ENCODE measurements around the gene CLCF1.

The CLCF1 gene

GRCh38 chr11:67379061-67380058 lies 6.0 kb upstream of the CLCF1 start:
- no peak for ATAC-seq (ENCODE audit: low read depth)
- Mint-ChIP-seq H3K9me3 (no peaks in the 10 kb centered on the region), H3K4me1 (peaks cover 24% of the 10 kb centered on the region), H3K4me3 (no peak overlapping the region), H3K27me3 (no peaks in the 10 kb centered on the region), H3K36me3 (no peaks in the 10 kb centered on the region), H3K27ac (no peak overlapping the region)
- no peak for DNase-seq (ENCODE audit: low spot score in 2 of 2)

- Mint-ChIP-seq H3K4me1 (peaks cover 24% of the 10 kb centered on the region), H3K27me3 (no peaks in the 10 kb centered on the region), H3K27ac (no peak overlapping the region), H3K9me3 (no peaks in the 10 kb centered on the region), H3K4me3 (no peak overlapping the region), H3K36me3 (peaks cover under 1% of the 10 kb centered on the region)
- DNase-seq (ENCODE audit: low spot score in 2 of 2) (no peak), ATAC-seq (ENCODE audit: low read depth) (no peak)
Observed at GRCh38 chr11:67378544-67378943, 5.1 kb upstream of the CLCF1 start.

GRCh38 chr11:67376873-67377808 lies 3.7 kb upstream of the CLCF1 start:
- peaks cover 20% of the 10 kb centered on the region for H3K4me1 Mint-ChIP-seq
- no peak for DNase-seq (ENCODE audit: low spot score in 2 of 2)
- no peaks in the 10 kb centered on the region for H3K9me3 Mint-ChIP-seq
- ATAC-seq (ENCODE audit: low read depth): no peak
- peak overlapping the region; percentile 71 for H3K27ac Mint-ChIP-seq
- peaks cover 2% of the 10 kb centered on the region for H3K36me3 Mint-ChIP-seq
- H3K27me3 Mint-ChIP-seq: no peaks in the 10 kb centered on the region
- no peak overlapping the region for H3K4me3 Mint-ChIP-seq

- Mint-ChIP-seq H3K4me1 (peaks cover 23% of the 10 kb centered on the region), H3K27me3 (no peaks in the 10 kb centered on the region), H3K9me3 (no peaks in the 10 kb centered on the region), H3K27ac (peak overlapping the region; percentile 53), H3K4me3 (no peak overlapping the region), H3K36me3 (peaks cover 8% of the 10 kb centered on the region)
- DNase-seq (ENCODE audit: low spot score in 2 of 2) (no peak), ATAC-seq (ENCODE audit: low read depth) (no peak)
Observed at GRCh38 chr11:67376063-67376820, 2.8 kb upstream of the CLCF1 start.

GRCh38 chr11:67375320-67376055 lies 2.1 kb upstream of the CLCF1 start:
- H3K27me3 Mint-ChIP-seq: no peaks in the 10 kb centered on the region
- peak overlapping the region; percentile 53 for H3K27ac Mint-ChIP-seq
- peaks cover 8% of the 10 kb centered on the region for H3K36me3 Mint-ChIP-seq
- peaks cover 25% of the 10 kb centered on the region for H3K4me1 Mint-ChIP-seq
- H3K4me3 Mint-ChIP-seq: no peak overlapping the region
- ATAC-seq (ENCODE audit: low read depth): no peak
- H3K9me3 Mint-ChIP-seq: no peaks in the 10 kb centered on the region
- DNase-seq (ENCODE audit: low spot score in 2 of 2): no peak

GRCh38 chr11:67374571-67375281 lies 1.3 kb upstream of the CLCF1 start:
- H3K27me3 Mint-ChIP-seq: no peaks in the 10 kb centered on the region
- peaks cover 8% of the 10 kb centered on the region for H3K36me3 Mint-ChIP-seq
- DNase-seq (ENCODE audit: low spot score in 2 of 2): no peak
- peak overlapping the region; percentile 92 for H3K27ac Mint-ChIP-seq
- no peaks in the 10 kb centered on the region for H3K9me3 Mint-ChIP-seq
- peaks cover 30% of the 10 kb centered on the region for H3K4me1 Mint-ChIP-seq
- ATAC-seq (ENCODE audit: low read depth): no peak
- H3K4me3 Mint-ChIP-seq: peak overlapping the region; percentile 34

- H3K4me3 Mint-ChIP-seq: peak overlapping the region; percentile 98
- H3K27ac Mint-ChIP-seq: peak overlapping the region; percentile 92
- no peaks in the 10 kb centered on the region for H3K9me3 Mint-ChIP-seq
- peaks cover 35% of the 10 kb centered on the region for H3K4me1 Mint-ChIP-seq
- H3K36me3 Mint-ChIP-seq: peaks cover 8% of the 10 kb centered on the region
- H3K27me3 Mint-ChIP-seq: no peaks in the 10 kb centered on the region
- ATAC-seq (ENCODE audit: low read depth): peak; percentile 81
- DNase-seq (ENCODE audit: low spot score in 2 of 2): peak; percentile 62 to 75
Observed at GRCh38 chr11:67373648-67374570, 511 bp upstream of the CLCF1 start.

GRCh38 chr11:67372321-67372992 lies 941 bp downstream of the CLCF1 start:
- H3K9me3 Mint-ChIP-seq: no peaks in the 10 kb centered on the region
- peak overlapping the region; percentile 98 for H3K4me3 Mint-ChIP-seq
- ATAC-seq (ENCODE audit: low read depth) (no peak), DNase-seq (ENCODE audit: low spot score in 2 of 2) (no peak)
- peaks cover 46% of the 10 kb centered on the region for H3K4me1 Mint-ChIP-seq
- H3K27me3 Mint-ChIP-seq: no peaks in the 10 kb centered on the region
- H3K27ac Mint-ChIP-seq: peak overlapping the region; percentile 89
- H3K36me3 Mint-ChIP-seq: peaks cover 12% of the 10 kb centered on the region

- DNase-seq (ENCODE audit: low spot score in 2 of 2) (no peak), ATAC-seq (ENCODE audit: low read depth) (no peak)
- peak overlapping the region; percentile 96 for H3K4me3 Mint-ChIP-seq
- peaks cover 12% of the 10 kb centered on the region for H3K36me3 Mint-ChIP-seq
- peak overlapping the region; percentile 89 for H3K27ac Mint-ChIP-seq
- peaks cover 47% of the 10 kb centered on the region for H3K4me1 Mint-ChIP-seq
- no peaks in the 10 kb centered on the region for H3K27me3 Mint-ChIP-seq
- no peaks in the 10 kb centered on the region for H3K9me3 Mint-ChIP-seq
Observed at GRCh38 chr11:67371911-67372320, 1.5 kb downstream of the CLCF1 start.

GRCh38 chr11:67371189-67371910 lies 2.0 kb downstream of the CLCF1 start:
- Mint-ChIP-seq H3K4me1 (peaks cover 53% of the 10 kb centered on the region), H3K36me3 (peaks cover 12% of the 10 kb centered on the region), H3K27ac (peak overlapping the region; percentile 89), H3K4me3 (peak overlapping the region; percentile 96), H3K27me3 (no peaks in the 10 kb centered on the region), H3K9me3 (no peaks in the 10 kb centered on the region)
- peak in 1 of 2 donors; percentile 55 for DNase-seq (ENCODE audit: low spot score in 2 of 2)
- ATAC-seq (ENCODE audit: low read depth): peak; percentile 42
